ENCODE results near the gene TECRL.

TECRL gene

DNA sequence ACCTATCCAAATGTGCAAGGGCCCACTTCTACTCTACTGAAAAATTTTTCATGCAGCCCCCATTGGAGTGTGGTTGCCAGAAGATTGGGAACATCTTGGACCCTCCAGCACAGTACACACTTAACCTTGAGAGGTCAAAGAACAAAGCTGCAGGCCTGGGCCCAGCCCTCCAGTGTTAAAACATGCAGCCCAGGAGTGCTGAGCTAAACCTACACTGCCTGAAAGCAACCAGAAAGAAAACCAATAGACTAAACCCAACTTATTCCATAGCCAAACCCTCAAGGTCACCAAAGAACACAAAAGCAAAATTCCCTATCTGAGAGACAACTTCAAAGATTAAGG, 47.9 kb downstream of the TECRL start:
- no peak overlapping the region for H3K4me3 ChIP-seq (ENCODE audit: low read length)
- no peak for DNase-seq (ENCODE audit: low read depth)
- TF ChIP-seq, protein P1, sequence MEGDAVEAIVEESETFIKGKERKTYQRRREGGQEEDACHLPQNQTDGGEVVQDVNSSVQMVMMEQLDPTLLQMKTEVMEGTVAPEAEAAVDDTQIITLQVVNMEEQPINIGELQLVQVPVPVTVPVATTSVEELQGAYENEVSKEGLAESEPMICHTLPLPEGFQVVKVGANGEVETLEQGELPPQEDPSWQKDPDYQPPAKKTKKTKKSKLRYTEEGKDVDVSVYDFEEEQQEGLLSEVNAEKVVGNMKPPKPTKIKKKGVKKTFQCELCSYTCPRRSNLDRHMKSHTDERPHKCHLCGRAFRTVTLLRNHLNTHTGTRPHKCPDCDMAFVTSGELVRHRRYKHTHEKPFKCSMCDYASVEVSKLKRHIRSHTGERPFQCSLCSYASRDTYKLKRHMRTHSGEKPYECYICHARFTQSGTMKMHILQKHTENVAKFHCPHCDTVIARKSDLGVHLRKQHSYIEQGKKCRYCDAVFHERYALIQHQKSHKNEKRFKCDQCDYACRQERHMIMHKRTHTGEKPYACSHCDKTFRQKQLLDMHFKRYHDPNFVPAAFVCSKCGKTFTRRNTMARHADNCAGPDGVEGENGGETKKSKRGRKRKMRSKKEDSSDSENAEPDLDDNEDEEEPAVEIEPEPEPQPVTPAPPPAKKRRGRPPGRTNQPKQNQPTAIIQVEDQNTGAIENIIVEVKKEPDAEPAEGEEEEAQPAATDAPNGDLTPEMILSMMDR (conservative IDR thresholded peaks at IDR 0.05; ENCODE audit: low read depth, low read length) = no peak

- no peak overlapping the region for H3K4me3 ChIP-seq (ENCODE audit: low read length)
- no peak for DNase-seq (ENCODE audit: low read depth)
- TF ChIP-seq, protein P1 (conservative IDR thresholded peaks at IDR 0.05; ENCODE audit: low read depth, low read length) = no peak
Measured at GRCh38 chr4:64360664-64361398, 48.4 kb downstream of the TECRL start.

GRCh38 chr4:64359489-64359888, 49.8 kb downstream of the TECRL start:
- TF ChIP-seq, protein P1 (conservative IDR thresholded peaks at IDR 0.05; ENCODE audit: low read depth, low read length) = no peak
- DNase-seq (ENCODE audit: low read depth) = no peak
- H3K4me3 ChIP-seq (ENCODE audit: low read length) = no peak overlapping the region

DNA sequence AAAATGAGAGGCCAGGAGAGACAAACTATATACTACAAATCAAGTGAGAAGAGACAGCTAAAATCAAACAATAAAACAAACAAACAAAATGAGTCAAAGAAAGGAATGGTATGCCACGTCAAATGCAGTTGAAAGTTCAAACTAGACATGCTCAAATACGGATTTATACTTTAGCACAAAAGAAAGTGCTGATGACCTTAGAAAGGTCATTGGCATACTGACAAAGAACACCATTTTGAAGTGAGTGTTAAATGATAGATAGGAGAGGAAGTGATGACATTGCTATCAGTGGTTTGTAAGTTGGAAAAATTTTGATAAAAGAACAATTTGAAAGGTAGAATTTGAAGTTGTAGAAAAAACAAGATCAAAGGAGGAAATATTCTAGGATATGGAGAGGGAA, 55.3 kb downstream of the TECRL start:
- no peak for DNase-seq (ENCODE audit: low read depth)
- H3K4me3 ChIP-seq (ENCODE audit: low read length) = no peak overlapping the region
- TF ChIP-seq, protein P1 (conservative IDR thresholded peaks at IDR 0.05; ENCODE audit: low read depth, low read length) = no peak

DNA sequence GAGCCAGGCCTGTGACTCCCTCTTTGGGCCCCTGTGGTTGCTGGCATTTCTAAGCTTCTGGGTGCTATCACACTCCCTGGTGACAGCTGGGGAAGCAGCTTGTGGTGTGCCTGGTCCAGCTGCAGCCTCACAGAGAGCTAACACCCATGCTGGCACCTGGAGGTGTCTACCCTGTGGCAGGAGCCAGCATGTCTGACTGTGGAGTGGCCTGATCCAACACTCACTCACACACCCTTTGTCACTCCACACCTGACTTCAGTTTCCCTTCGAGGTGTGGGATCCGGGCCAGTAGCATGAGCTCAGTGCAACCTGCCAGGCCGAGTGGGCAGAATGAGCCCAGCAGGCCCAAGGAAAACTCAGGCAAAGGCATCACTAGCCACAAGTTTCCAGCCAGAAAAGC, 67.5 kb downstream of the TECRL start:
- H3K4me3 ChIP-seq (ENCODE audit: low read length) = no peak overlapping the region
- DNase-seq (ENCODE audit: low read depth) = no peak
- TF ChIP-seq, protein P1 (conservative IDR thresholded peaks at IDR 0.05; ENCODE audit: low read depth, low read length) = no peak

DNA sequence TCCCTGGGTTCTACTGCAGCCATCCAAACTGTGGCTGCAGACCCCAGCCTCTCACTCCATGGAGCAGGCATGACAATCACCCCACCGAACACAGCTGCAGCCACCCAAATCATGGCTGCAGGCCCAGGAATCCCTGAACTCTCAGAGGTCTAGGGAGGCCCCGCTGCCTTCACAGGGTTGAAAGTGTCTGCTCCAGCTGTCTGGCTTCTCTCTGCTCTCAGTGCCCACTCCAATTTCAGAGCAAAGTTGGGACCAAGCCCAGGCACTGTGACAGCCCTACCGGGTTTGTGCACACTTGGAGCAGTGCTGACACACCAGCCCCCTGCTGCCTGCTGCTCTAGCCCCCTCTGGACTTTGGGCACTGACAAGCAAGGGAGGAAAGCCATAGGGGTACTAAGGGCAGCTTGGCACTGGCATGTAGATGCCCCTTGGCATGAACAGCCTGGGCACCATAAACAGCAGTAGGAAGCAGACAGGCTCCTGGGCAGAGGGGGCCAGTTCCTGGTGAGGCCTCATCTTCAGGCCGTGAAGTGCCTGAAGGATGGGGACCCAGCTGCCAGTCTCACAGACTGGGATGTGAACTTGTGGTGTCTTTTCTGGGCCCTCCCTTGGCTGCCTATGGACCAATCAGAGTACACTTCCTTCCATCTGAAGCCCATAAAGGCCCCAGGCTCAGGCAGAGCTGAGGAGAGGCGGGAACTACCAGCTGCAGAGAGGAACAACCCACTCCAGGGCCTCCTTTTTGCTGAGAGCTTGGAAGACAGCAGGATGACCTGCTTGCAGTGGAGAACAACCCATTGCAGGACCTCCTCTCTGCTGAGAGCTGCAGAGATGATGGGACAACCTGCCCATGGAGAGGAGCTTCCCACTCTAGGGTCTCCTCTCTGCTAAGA, 68.8 kb downstream of the TECRL start:
- TF ChIP-seq, protein P1 (conservative IDR thresholded peaks at IDR 0.05; ENCODE audit: low read depth, low read length) = no peak
- DNase-seq (ENCODE audit: low read depth) = no peak
- H3K4me3 ChIP-seq (ENCODE audit: low read length) = no peak overlapping the region

Measured in retinal pigment epithelial cell (primary cell).